NT2/D1 (cell line): ENCODE measurements around the gene ACSF2.

Experiments used
- YY1 ChIP-seq: IDR thresholded peaks from 2 replicates; pipeline ENCODE4 v1.6.1; 2011; ENCODE audit not compliant: insufficient read length, insufficient read depth
- ZNF274 ChIP-seq: IDR thresholded peaks from 2 replicates; pipeline ENCODE4 v1.6.1; 2011; ENCODE audit warnings: mild to moderate bottlenecking, low read depth, low read length

- TF ChIP-seq YY1 (no peak), ZNF274 (no peak)
These were observed 13.8 kb upstream of the ACSF2 start for GRCh38 chr17:50412188-50412732.
